ENCODE data around the gene ARNT2.

ARNT2 gene

DNA sequence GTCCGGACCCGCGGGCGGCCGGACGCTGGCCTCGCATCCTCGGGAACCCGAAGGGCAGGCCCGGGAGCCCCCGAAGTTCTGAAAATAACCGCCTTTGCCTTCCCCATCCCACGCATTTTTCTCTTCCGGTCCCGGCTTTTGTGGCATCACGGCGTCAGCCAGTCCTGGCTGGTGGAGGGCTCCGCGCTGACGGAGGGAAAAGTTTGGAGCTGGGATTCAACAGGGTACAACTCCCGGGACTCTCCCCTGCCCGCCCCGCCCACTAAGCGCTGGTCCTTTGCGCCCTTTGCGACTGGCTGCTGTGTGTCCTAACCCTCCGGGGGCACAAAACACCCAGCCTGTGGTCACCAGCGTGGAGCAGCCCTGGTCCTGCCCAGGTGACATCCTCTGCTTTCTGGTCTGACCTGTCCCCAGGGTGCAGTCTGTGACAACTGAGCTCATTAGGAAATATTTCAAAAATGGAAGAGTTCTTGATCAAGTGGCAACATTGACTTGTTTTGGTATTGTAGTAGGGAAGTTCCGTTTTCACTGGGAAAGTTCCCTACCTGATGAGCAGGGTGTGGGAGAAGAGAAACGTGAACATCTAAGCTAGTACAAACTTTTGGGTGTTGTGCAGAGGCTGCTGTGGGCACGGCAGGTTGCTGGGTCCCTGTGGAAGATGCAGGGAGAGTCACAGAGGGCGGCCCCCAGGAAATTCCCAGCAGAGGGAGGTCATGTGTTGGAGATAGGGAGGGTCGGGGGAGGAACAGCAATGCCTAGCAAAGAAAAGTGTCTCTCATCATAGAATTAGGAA, 775 bp downstream of the ARNT2 start:
- no peak for DNase-seq (ENCODE audit: low read depth)
- peak overlapping the region; percentile 57 for H3K4me3 ChIP-seq (ENCODE audit: low read depth, low read length)
- TF ChIP-seq, protein P1, sequence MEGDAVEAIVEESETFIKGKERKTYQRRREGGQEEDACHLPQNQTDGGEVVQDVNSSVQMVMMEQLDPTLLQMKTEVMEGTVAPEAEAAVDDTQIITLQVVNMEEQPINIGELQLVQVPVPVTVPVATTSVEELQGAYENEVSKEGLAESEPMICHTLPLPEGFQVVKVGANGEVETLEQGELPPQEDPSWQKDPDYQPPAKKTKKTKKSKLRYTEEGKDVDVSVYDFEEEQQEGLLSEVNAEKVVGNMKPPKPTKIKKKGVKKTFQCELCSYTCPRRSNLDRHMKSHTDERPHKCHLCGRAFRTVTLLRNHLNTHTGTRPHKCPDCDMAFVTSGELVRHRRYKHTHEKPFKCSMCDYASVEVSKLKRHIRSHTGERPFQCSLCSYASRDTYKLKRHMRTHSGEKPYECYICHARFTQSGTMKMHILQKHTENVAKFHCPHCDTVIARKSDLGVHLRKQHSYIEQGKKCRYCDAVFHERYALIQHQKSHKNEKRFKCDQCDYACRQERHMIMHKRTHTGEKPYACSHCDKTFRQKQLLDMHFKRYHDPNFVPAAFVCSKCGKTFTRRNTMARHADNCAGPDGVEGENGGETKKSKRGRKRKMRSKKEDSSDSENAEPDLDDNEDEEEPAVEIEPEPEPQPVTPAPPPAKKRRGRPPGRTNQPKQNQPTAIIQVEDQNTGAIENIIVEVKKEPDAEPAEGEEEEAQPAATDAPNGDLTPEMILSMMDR (IDR thresholded peaks at IDR 0.05; ENCODE audit: low read depth, low read length, missing control alignments), result no peak
- in situ Hi-C loops (cut with HindIII; ENCODE audit: low sequenced_read_pairs), result no loop called here

DNA sequence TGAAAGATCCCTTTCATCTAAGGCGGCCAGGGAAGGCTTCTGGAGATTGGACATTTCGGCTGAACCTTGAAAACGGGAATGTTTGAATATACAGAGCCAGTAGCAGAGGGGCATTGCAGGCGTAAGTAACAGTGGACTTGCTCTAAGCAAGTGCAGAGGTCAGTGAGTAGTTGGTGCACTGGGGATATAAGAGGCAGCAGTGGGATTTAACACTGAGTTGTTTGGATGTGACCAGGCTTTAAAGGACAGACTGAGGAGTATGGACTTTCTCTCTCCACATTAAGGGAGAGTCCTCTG, 1.3 kb downstream of the ARNT2 start:
- TF ChIP-seq, protein P1 (IDR thresholded peaks at IDR 0.05; ENCODE audit: low read depth, low read length, missing control alignments), result no peak
- H3K4me3 ChIP-seq (ENCODE audit: low read depth, low read length), result peak overlapping the region; percentile 57
- DNase-seq (ENCODE audit: low read depth), result no peak
- in situ Hi-C loops (cut with HindIII; ENCODE audit: low sequenced_read_pairs), result no loop called here

DNA sequence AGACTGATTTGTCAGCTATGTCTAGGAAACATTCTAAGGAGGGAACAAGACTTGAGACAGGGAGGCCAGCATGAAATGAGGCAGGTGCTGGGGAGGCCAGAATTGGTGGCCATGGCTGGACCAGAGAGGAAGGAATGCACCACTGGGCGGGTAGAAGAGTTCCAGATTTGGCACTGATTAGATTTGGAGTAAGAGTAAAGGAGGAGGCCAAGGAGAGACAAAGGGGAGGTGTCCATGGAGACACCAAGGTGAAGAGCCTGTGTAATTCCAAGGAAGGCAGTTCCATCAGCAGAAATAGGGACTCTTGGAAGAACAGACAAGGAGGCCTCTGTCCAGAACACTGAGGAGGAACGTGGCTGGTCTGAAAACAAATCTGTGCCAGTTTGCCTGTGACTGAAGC, 1.8 kb downstream of the ARNT2 start:
- DNase-seq (ENCODE audit: low read depth), result no peak
- no peak overlapping the region for H3K4me3 ChIP-seq (ENCODE audit: low read depth, low read length)
- TF ChIP-seq, protein P1 (IDR thresholded peaks at IDR 0.05; ENCODE audit: low read depth, low read length, missing control alignments), result no peak
- in situ Hi-C loops (cut with HindIII; ENCODE audit: low sequenced_read_pairs), result no loop called here

DNA sequence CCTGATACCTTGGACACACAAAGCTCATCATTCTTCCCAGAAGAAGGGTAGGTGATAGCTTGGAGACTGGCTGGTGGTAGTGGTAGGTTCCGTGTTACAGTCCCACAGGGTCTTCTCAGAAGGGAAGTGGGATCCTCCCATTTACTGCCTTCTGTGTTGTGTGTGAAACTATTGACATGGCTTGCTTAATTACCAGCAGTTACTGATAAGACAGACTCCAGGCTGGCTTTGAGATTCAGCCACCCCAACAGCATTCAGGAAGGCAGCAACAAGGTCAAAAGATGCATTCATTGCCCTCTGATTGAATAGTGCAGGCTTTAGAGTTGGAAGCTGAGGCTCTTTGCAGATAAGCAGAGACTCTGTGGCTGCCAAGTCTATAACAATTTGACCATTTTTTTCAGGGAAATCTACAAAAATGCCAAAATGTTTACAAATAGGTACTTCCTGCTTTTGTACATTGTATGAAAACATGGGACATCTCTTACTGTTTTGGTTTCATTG, 7.7 kb downstream of the ARNT2 start:
- in situ Hi-C loops (cut with HindIII; ENCODE audit: low sequenced_read_pairs), result no loop called here
- no peak overlapping the region for H3K4me3 ChIP-seq (ENCODE audit: low read depth, low read length)

DNA sequence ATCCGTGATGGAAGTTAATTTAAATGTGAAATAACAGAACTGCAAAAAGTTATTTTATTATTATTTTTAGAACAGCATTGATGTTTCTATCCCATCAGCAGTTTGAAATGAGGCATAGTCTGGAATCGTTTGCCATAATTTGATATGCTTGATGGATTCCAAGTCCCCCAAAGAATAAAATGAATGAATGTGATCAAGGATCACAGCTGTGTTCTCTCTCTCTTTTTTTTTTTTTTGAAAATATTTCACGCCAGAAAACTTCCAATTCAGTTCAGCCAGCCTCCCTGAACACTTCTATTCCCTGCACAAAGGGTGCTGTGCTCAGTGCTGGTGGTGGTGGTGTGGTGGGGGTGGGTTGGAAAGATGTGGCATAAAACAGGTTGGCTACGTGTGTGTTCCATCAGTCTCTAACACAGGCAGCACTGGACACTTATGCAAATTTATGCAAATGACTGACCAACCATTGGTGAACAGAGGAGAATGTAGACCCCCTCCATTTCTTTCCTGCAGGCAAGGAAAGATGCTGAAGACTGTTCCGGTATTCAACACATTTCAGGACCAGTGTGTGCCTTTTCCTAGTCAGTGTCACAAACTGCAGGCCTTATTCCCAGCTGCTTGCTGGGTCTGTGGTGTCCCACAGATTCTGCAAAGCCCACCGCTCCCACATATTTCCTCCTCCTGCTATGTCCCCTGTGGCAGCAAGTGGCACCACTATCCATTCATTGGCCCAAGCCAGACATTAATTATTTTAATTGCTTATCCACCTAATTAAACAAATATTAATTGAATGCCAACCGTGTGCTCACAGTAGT, 10.6 kb downstream of the ARNT2 start:
- in situ Hi-C loops (cut with HindIII; ENCODE audit: low sequenced_read_pairs), result no loop called here
- no peak overlapping the region for H3K4me3 ChIP-seq (ENCODE audit: low read depth, low read length)
- no peak for DNase-seq (ENCODE audit: low read depth)
- TF ChIP-seq, protein P1 (IDR thresholded peaks at IDR 0.05; ENCODE audit: low read depth, low read length, missing control alignments), result no peak

More for the DNA sequence above, 7.7 kb downstream of the ARNT2 start:
- TF ChIP-seq, protein P1 (IDR thresholded peaks at IDR 0.05; ENCODE audit: low read depth, low read length, missing control alignments), result no peak
- no peak for DNase-seq (ENCODE audit: low read depth)

DNA sequence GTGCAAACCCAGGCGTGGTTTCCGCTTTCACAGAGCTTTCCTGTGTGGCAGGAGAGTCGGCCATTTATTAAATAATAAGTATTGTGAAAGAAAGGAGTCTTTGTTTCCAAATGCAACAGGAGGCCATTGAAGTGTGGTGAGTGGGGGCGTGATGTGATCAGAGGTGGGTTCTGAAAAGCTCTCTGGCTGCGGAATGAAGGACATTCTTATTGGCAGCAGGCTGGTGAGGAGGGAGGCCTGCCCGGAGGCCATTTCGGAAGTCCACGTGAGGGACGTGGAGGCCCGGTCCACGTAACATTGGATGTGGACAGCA, 11.1 kb downstream of the ARNT2 start:
- in situ Hi-C loops (cut with HindIII; ENCODE audit: low sequenced_read_pairs), result no loop called here
- no peak overlapping the region for H3K4me3 ChIP-seq (ENCODE audit: low read depth, low read length)
- TF ChIP-seq, protein P1 (IDR thresholded peaks at IDR 0.05; ENCODE audit: low read depth, low read length, missing control alignments), result no peak
- no peak for DNase-seq (ENCODE audit: low read depth)

Data from astrocyte of the cerebellum (primary cell).